ENCODE data around the gene H2AZ1.

The H2AZ1 gene

DNA sequence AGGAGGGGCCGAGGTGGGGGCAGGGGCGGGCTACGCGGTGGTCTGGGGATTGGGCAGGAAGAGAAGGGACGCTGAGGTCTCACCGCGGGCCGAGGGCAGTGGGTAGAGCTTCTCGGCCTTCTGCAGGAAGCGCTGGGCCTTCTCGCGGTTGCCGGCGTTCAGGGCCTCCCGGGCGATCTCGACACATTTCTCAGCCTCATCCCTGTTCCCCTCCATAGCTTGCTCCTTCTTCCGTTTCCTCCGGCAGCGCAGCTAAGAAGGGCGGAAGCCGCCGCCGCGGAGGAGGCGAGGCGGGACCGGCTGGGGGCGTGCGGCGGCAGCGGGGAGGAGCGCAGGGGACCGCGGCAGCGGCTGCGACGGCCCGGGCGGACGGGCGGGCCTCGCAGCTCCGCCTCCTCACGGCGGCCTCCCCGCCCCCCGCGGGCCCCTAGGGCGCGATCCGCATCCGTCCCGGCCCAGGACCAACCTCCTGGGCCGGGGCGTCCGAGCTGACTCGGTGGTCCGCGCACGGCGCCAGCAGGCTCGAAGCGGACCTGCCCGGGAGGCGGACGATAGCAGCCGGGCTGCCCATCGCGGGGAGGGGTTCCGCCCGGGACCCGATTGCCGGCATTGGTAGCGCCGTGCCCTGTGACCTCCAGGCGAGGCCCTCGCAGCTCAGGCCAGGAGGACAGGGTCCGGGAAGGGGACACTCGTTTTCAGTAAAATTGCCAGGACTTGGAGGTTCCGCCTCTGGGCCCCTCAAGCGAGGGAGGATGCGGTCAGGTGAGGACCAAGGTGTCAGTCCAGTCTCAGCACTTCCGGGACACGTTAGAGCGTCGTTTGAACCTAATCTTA, 3.5 kb downstream of the H2AZ1 start, which contains the start of gene DNAJB14:
DNAJB14 (minus strand) TSS at position 263 of the 834 bp plus-strand sequence; CDS start at position 216, 47 bp downstream.
- DNase-seq (ENCODE audit: low read depth in 2 of 2): peak; percentile 72

GRCh38 chr4:99945718-99946355, 4.2 kb downstream of the H2AZ1 start:
- no peak for DNase-seq (ENCODE audit: low read depth in 2 of 2)

- DNase-seq (ENCODE audit: low read depth in 2 of 2): no peak
Observed at GRCh38 chr4:99943904-99944437, 6.1 kb downstream of the H2AZ1 start.

DNA sequence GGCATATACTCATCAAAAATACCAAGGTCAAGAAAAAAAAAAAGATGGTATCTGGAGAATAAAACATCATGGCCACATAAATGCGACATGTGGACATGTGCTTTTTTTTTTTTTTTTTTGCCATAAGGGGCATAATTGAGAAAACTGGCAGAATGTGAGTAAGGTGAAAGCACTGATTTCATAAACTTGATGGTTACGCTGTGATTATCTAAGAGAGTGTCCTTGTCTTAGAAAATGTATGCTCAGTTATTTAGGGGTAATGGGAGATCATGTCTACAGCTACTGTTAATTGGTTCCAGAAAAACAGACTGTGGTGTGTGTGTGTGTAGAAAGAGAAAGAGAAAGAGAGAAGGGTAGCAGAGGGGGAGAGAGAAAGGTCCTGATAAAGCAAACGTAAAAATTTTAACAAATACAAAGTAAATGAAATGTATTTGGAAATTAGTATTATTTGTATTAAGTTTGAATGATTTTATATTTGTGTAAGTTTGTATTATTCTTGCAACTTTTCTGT, 11.8 kb downstream of the H2AZ1 start:
- DNase-seq (ENCODE audit: low read depth in 2 of 2): no peak

DNA sequence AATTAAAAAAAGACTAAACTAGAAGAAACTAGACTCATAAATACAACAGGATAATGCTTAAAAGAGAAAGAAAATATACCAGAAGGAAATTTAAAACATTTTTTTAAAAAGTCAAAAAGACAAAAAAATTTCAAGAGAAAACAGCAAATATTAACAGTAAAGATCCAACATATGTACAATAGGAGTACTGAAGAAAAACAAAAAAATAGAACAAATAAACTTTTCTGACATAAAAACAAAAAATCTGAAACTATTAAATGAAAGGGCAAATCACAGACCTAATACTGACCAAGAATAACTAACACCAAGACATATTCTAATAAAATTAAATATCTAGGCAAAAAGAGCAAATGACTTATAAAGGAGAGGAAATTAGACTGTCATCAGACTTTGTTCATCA, 15.2 kb downstream of the H2AZ1 start:
- DNase-seq (ENCODE audit: low read depth in 2 of 2): no peak

DNA sequence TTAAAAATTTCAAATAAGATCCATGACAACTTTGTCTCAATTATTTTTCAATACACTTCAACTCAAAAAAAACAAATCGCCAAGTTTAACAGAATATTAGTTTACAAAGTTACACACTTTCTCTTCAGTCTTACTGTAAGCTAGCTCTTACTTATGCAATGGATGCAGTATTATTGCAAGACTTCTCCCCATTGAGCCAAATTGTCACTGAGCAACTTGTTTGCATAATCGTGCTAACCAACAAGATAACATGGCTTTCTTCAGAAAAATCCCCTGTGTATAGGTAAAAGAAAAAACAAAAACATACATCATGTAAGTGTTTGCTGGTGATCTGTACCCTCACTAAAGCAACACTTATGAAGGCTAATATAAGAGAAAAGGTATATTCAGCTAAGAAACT, 22.5 kb downstream of the H2AZ1 start:
- no peak for DNase-seq (ENCODE audit: low read depth in 2 of 2)

DNA sequence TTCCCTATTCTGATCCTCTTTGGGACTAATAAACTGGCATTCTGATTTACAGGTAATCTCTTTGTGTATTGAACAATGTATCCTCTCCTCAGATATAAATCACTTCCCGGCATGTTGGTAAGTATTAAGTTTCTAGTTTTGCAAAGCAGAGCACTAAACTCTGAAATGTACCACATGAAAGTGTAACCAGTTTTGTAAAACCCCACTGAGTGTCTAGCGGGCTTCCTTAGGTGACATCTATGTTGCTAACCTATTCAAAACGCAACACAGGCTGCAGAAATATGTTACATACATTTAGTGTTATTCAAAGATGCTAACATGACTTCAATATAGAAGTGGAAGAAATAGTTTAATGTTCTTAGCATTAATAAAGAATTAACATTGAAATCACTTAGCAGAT, 28.9 kb downstream of the H2AZ1 start:
- no peak for DNase-seq (ENCODE audit: low read depth in 2 of 2)

DNA sequence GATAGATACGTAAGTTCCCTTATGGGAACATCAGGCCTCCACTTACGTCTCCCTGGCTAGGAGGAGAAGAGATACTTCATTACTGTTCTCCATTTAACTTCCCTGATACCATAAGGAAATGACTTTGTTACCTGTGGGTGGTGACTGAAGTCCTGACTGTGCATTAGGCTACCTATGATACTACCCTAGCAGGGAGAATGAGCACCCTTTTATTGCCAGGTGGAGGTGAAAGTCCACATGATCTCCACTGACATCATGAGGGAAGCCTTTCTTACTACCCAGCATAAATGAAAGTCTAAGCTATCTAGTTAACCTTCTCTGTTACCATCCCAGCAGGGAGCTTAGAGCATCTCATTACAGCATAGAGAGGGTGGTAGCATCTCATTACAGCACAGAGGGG, 31.4 kb downstream of the H2AZ1 start:
- no peak for DNase-seq (ENCODE audit: low read depth in 2 of 2)

DNA sequence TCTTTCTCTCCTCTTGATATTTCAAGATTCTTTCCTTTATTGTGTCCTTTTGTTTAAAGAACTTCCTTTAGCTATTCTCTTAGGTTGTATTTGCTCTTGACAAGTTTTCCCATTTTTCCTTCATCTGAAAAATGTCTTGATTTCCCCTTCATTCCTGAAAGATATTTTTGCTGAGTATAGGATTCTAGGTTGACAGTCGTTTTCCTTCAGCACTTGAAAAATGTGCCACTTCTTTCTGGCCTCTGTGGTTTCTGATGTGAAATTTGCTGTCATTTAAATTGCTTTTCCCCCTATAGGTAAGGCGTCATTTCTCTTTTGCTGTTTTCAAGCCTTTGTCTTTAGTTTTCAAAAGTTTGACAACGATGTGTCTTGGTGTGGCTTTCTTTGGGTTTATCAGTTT, 32.5 kb downstream of the H2AZ1 start:
- no peak for DNase-seq (ENCODE audit: low read depth in 2 of 2)

GRCh38 chr4:99915449-99915848, 34.6 kb downstream of the H2AZ1 start:
- DNase-seq (ENCODE audit: low read depth in 2 of 2): no peak
